WI38 (cell line): ENCODE measurements around the gene CYP4B1.
"Not testable (repeated sequence)": the region's sequence is repeated elsewhere in the genome, so short reads cannot be mapped to it uniquely, and the experiment has no call there.

Experiments used
- H3K4me3 ChIP-seq: 2 replicates; pipeline ENCODE4 v1.5.1; 2011; ENCODE audit warnings: low read depth, mild to moderate bottlenecking, control low read depth, low read length
- CTCF ChIP-seq: IDR thresholded peaks from 2 replicates; pipeline ENCODE4 v1.5.1; 2012; ENCODE audit warnings: low read depth, mild to moderate bottlenecking, control low read depth, low read length

Gene CYP4B1

GRCh38 chr1:46823151-46823550 is 24.3 kb downstream of the CYP4B1 start:
- H3K4me3 ChIP-seq = no peak overlapping the region
- TF ChIP-seq CTCF = no peak

- H3K4me3 ChIP-seq = not testable (repeated sequence)
Observed at GRCh38 chr1:46826892-46827291, 28.0 kb downstream of the CYP4B1 start.

- TF ChIP-seq CTCF = no peak
Observed at GRCh38 chr1:46830665-46831322, 31.9 kb downstream of the CYP4B1 start.

GRCh38 chr1:46835469-46835868 is 36.6 kb downstream of the CYP4B1 start:
- H3K4me3 ChIP-seq = not testable (repeated sequence)

More at GRCh38 chr1:46830665-46831322, 31.9 kb downstream of the CYP4B1 start:
- H3K4me3 ChIP-seq = no peak overlapping the region

DNA sequence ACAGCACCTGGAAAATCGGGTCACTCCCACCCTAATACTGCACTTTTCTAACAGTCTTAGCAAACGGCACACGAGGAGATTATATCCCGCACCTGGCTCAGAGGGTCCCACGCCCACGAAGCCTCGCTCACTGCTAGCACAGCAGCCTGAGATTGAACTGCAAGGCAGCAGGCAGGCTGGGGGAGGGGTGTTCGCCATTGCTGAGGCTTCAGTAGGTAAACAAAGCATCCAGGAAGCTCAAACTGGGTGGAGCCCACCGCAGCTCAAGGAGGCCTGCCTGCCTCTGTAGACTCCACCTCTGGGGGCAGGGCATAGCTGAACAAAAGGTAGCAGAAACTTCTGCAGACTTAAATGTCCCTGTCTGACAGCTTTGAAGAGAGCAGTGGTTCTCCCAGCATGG is 47.5 kb downstream of the CYP4B1 start:
- not testable (repeated sequence) for H3K4me3 ChIP-seq

DNA sequence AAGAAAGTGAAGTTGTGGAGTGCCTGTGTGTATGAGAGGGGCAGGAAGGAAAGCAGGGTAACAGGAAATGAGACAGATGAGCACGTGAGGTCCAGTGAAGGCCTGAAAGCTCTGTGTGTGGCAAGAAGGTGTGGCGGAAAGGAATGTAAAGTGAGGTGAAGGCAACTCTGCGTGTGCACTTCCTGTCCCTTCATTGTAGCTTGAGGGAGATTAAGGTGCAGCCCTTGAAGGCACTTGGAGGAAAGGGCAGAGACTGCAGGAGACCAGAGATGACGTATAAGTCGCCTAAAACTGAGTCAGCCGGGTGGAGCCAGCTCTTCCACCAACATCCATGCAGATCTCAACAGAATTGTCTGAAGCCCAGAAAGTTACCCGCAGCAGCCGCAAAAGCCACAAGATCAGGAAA is 58.8 kb downstream of the CYP4B1 start:
- H3K4me3 ChIP-seq = not testable (repeated sequence)

GRCh38 chr1:46862348-46862747 is 63.5 kb downstream of the CYP4B1 start:
- no peak for TF ChIP-seq CTCF
- no peak overlapping the region for H3K4me3 ChIP-seq
